A549 (cell line): ENCODE measurements around the gene GGT5. TPM values are rescaled to one million over a fixed set of nuclear protein-coding genes. Genes with fewer than 3 reads are reported as not detected.
"Not testable (repeated sequence)": the region's sequence is repeated elsewhere in the genome, so short reads cannot be mapped to it uniquely, and the experiment has no call there.

Experiments used
- ATAC-seq, 2 experiments: fragments of 200-7000 bp in 1 of 2; fragments of >200 bp in 1 of 2; cut with Nextera tagmentation in 1 of 2; cut with Tn5 transposase in 1 of 2; 3 replicates each; pipeline versions ENCODE4 v1.8.0 to v1.9.1; 2018 to 2020; ENCODE audit warnings: mild to moderate bottlenecking in 1 of 2, moderate library complexity in 1 of 2
- CTCF ChIA-PET: fragments of 300-600 bp; sonication (Branson Sonifier 250); formaldehyde crosslinking; extraction: SDS; loops from one replicate; lab custom pipeline; 2021; ENCODE audit warnings: antibody characterized with exemption, inconsistent platforms; lab: Yijun Ruan, JAX
- POLR2A ChIA-PET: fragments of 350-600 bp; formaldehyde crosslinking; extraction: SDS; loops from one replicate; lab custom pipeline; 2021; ENCODE audit warnings: antibody characterized with exemption, inconsistent platforms; lab: Yijun Ruan, JAX
- DNase-seq, 2 experiments: peaks; one replicate each; pipeline versions ENCODE4 v3.0.0 to v3.0.0-alpha.2; 2011 to 2016; ENCODE audit warnings: low read depth in 1 of 2, low spot score in 1 of 2
- FAIRE-seq: peaks from 2 replicates; lab custom pipeline; 2011; peaks lifted over from hg19 to GRCh38; lab: Jason Lieb, UNC
- H3K27ac ChIP-seq, 2 experiments: fragments of >200 bp; sonication (Bioruptor Twin); formaldehyde crosslinking; 3 replicates each; pipeline ENCODE4 v1.5.1; 2016 to 2017
- H3K4me1 ChIP-seq: fragments of >200 bp; sonication (Bioruptor Twin); formaldehyde crosslinking; 3 replicates; pipeline ENCODE4 v1.6.1; 2016
- H3K4me2 ChIP-seq: fragments of >200 bp; sonication (Bioruptor Twin); formaldehyde crosslinking; 3 replicates; pipeline ENCODE4 v1.6.1; 2016
- H3K4me3 ChIP-seq: fragments of >200 bp; sonication (Bioruptor Twin); formaldehyde crosslinking; 3 replicates; pipeline ENCODE4 v1.5.1; 2016
- H3K9me3 ChIP-seq: fragments of >200 bp; sonication (Bioruptor Twin); formaldehyde crosslinking; 3 replicates; pipeline ENCODE4 v1.6.1; 2016
- CBX2 ChIP-seq: fragments of 200-600 bp; sonication (generic); IDR thresholded peaks from 2 replicates; pipeline ENCODE4 v1.6.1; 2016; ENCODE audit warnings: low read depth, mild to moderate bottlenecking, borderline replicate concordance
- CTCF ChIP-seq: fragments of >200 bp; sonication (Bioruptor Twin); formaldehyde crosslinking; IDR thresholded peaks from 3 replicates; pipeline ENCODE4 v1.5.1; 2016
- E2F6 ChIP-seq: IDR thresholded peaks from 2 replicates; pipeline ENCODE4 v1.6.1; 2012; ENCODE audit warnings: low read depth, borderline replicate concordance
- HDAC2 ChIP-seq: fragments of 200-600 bp; sonication (generic); IDR thresholded peaks from 2 replicates; pipeline ENCODE4 v1.6.1; 2016
- HOXA7 ChIP-seq: fragments of 250-450 bp; sonication (Bioruptor Pico); IDR thresholded peaks from 2 replicates; pipeline ENCODE4 v1.5.0; 2020; ENCODE audit warnings: mild to moderate bottlenecking, moderate library complexity
- JUN ChIP-seq, 2 experiments: fragments of >200 bp; sonication (Bioruptor Twin); formaldehyde crosslinking; IDR thresholded peaks; 2 replicates in 1 of 2; 3 replicates in 1 of 2; pipeline ENCODE4 v1.6.1; 2016 to 2017
- MAFK ChIP-seq: fragments of 450-650 bp; IDR thresholded peaks from 2 replicates; pipeline ENCODE4 v1.6.1; 2014; ENCODE audit not compliant: partially characterized antibody
- MYC ChIP-seq: IDR thresholded peaks from 2 replicates; pipeline ENCODE4 v1.6.1; 2012; ENCODE audit warnings: mild to moderate bottlenecking, inconsistent platforms, low read length, improper control_type of control experiment, borderline replicate concordance
- PHF8 ChIP-seq: fragments of 200-600 bp; sonication (generic); IDR thresholded peaks from 2 replicates; pipeline ENCODE4 v1.6.1; 2016; ENCODE audit warnings: low read depth, mild to moderate bottlenecking, antibody characterized with exemption, moderate library complexity, borderline replicate concordance
- RARB ChIP-seq: fragments of 250-450 bp; sonication (Bioruptor Pico); IDR thresholded peaks from 2 replicates; pipeline ENCODE4 v1.8.0; 2021; ENCODE audit warnings: mild to moderate bottlenecking, moderate library complexity
- REST ChIP-seq: fragments of 200-600 bp; sonication (generic); IDR thresholded peaks from 2 replicates; pipeline ENCODE4 v1.6.1; 2016; ENCODE audit warnings: antibody characterized with exemption, mild to moderate bottlenecking, moderate library complexity
- TFCP2L1 ChIP-seq: fragments of 250-450 bp; sonication (Bioruptor Pico); IDR thresholded peaks from 2 replicates; pipeline ENCODE4 v1.5.0; 2021; ENCODE audit warnings: mild to moderate bottlenecking
- ZC3H11A ChIP-seq: fragments of 450-650 bp; IDR thresholded peaks from 2 replicates; pipeline ENCODE4 v1.6.1; 2014; ENCODE audit warnings: antibody characterized with exemption, mild to moderate bottlenecking
- WGBS: methylation state at CpG from one replicate; pipeline ENCODE4 v1.1.6; 2017; ENCODE audit errors: missing lambda C conversion rate; 5-methylcytosine and 5-hydroxymethylcytosine counted together
- polyA plus RNA-seq, 4 experiments: library from polyadenylated mRNA; depleted of rRNA in 3 of 4; stranded (reverse); fragments of >200 nt; fragmentation: RNase III in 1 of 4; extraction: RNeasy Plus Mini Kit Qiagen cat#74134 plus additional on column Dnase treatment in 1 of 4; gene quantifications; 2 replicates in 3 of 4; 3 replicates in 1 of 4; pipeline ENCODE4 v1.2.3, GENCODE V29; 2011 to 2017
- TF ChIP-seq, protein P1 (sequence below): IDR thresholded peaks from 2 replicates; pipeline ENCODE4 v1.6.1; 2012

The GGT5 gene
- polyA plus RNA-seq, 2 of the 4 experiments (the other 2 are of a cell fraction) = 2.5 to 3.1 TPM

DNA sequence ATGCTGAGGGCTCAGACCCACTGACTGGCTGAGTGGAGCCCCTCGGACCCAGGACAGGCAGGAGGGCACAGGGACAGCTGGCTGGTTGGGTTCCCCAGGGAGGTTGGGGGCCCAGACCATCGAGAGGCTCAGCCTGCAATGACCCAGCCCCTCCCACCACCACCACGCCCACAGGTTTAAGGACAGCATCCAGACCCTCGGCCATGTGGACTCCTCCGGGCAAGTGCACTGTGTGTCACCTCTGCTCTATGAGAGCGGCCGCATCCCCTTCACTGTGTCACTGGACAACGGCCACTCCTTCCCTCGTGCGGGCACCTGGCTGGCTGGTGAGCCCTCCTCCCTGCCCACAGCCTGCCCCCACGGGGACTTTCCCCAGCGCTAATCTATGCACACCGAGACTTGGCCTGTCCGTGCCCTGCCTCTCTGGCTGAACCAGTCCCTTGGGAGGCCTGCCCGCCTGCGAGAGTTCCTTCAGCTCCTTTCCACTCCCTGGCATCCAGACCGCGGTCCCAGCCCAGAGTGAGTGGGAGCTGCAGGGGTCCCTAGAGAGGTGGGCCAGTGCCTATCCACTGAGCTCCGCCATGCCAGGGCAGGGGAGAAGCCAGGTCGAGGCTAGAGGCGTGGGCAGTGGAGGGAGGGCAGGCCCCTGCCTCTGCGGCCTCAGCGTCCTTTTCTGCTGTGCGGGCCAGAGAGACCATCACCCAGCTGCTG is 61.4 kb downstream of the GGT5 start:
- Histone ChIP-seq H3K4me2 (no peak overlapping the region), H3K9me3 (no peaks in the 10 kb centered on the region), H3K4me1 (peaks cover 18% of the 10 kb centered on the region), H3K4me3 (no peak overlapping the region), H3K27ac (peak overlapping the region in 1 of 2 experiments; percentile 96; a peak in 3 of 6 replicates)
- ATAC-seq = no peak
- no peak for FAIRE-seq
- WGBS = 82% methylated on average over 11 of the region's 24 CpGs
- no peak for TF ChIP-seq ZC3H11A
- no peak for TF ChIP-seq MAFK
- no peak for TF ChIP-seq HDAC2
- TF ChIP-seq CBX2 = no peak
- no peak for TF ChIP-seq TFCP2L1
- no peak for TF ChIP-seq JUN (IDR thresholded peaks at IDR 0.05)
- TF ChIP-seq RARB (CRISPR knock-in tag) = no peak
- no peak for TF ChIP-seq HOXA7 (CRISPR knock-in tag)
- no peak for TF ChIP-seq PHF8
- no peak for TF ChIP-seq E2F6
- TF ChIP-seq, protein P1, sequence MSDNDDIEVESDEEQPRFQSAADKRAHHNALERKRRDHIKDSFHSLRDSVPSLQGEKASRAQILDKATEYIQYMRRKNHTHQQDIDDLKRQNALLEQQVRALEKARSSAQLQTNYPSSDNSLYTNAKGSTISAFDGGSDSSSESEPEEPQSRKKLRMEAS = no peak
- no peak for TF ChIP-seq MYC
- TF ChIP-seq REST = no peak
- CTCF ChIA-PET = interaction anchor here (0.6 to 1.9 kb wide), 6 partner anchors 8 to 87 kb away, joined by 3 to 9 read pairs (median 4); no protein-coding TSS in a partner anchor
- no peak for DNase-seq
- POLR2A ChIA-PET = no interaction called here

DNA sequence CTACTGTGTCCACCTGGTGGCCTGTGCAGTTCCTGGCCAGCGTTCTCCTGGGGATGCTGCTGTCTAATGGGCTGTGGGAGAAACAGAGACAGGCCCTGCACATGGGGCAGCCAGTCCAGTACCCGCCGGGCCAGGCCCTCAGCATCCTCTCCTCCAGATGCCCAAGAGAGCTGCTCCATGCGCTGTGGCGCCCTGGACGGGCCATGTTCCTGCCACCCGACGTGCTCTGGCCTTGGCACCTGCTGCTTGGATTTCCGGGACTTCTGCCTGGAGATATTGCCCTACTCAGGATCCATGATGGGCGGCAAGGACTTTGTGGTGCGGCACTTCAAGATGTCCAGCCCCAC is 62.0 kb downstream of the GGT5 start:
- CTCF ChIA-PET = interaction anchor here (1.0 kb wide), 2 partner anchors 63 to 64 kb away, joined by 3 to 4 read pairs; no protein-coding TSS in a partner anchor
- peak overlapping the region; percentile 83; the same call in 1 of the 3 replicates for H3K4me2 ChIP-seq
- POLR2A ChIA-PET, H3K9me3 ChIP-seq, H3K4me3 ChIP-seq, FAIRE-seq, DNase-seq: not testable (repeated sequence)
- 95% methylated on average over 6 of the region's 11 CpGs for WGBS
- peak overlapping the region in 1 of 2 experiments; percentile 96; a peak in 3 of 6 replicates for H3K27ac ChIP-seq
- ATAC-seq = peak in 1 of 2 experiments; percentile 27; a peak in 3 of 6 replicates
- peaks cover 18% of the 10 kb centered on the region for H3K4me1 ChIP-seq

- Histone ChIP-seq H3K27ac (peak overlapping the region; percentile 48 to 96; a peak in 4 of 6 replicates), H3K4me3 (peak overlapping the region; percentile 33; the same call in 2 of the 3 replicates), H3K9me3 (no peaks in the 10 kb centered on the region), H3K4me1 (peaks cover 18% of the 10 kb centered on the region), H3K4me2 (peak overlapping the region; percentile 83)
- TF ChIP-seq MYC (no peak), CTCF (0 out of 3 replicates have a peak, but pooled peaks have one; percentile 10), REST (no peak), MAFK (no peak)
- ATAC-seq = peak in 1 of 2 experiments; percentile 20; a peak in 3 of 6 replicates
- ChIA-PET CTCF (interaction anchor here (1.0 kb wide), 2 partner anchors 62 to 65 kb away, joined by 3 to 4 read pairs; no protein-coding TSS in a partner anchor), POLR2A (no interaction called here)
- DNase-seq = no peak
- no peak for FAIRE-seq
- WGBS = 95% methylated on average over 11 of the region's 20 CpGs
These were observed 62.6 kb downstream of the GGT5 start for GRCh38 chr22:24181996-24182899.
